COLO829 (cell line): ENCODE data around the gene GSTA3.
"Not testable (repeated sequence)": the region's sequence is repeated elsewhere in the genome, so short reads cannot be mapped to it uniquely, and the experiment has no call there.

Experiments
- DNase-seq: peaks from one replicate; pipeline ENCODE4 v3.0.0; 2012; ENCODE audit warnings: low spot score

GSTA3 gene

DNA sequence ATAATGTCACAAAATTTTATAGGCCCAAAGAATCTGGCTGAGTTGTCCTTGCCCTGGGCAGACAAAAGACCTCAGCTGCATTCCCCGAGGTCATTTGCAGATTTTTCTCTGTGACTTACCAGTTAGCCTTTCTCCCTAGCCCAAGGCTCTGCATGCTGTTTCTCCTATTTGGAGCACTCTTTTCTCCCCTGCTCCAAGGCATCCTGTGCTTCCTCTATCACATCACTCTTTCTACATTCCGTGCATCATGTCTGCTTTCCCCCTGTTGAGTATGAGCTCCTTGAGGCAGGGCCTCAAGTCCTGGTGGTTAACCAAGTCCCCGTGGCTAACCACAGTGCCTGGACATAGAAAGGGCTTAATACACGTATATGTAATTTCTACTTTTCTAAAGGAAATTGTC lies 593 bp upstream of the GSTA3 start:
- DNase-seq = no peak

DNA sequence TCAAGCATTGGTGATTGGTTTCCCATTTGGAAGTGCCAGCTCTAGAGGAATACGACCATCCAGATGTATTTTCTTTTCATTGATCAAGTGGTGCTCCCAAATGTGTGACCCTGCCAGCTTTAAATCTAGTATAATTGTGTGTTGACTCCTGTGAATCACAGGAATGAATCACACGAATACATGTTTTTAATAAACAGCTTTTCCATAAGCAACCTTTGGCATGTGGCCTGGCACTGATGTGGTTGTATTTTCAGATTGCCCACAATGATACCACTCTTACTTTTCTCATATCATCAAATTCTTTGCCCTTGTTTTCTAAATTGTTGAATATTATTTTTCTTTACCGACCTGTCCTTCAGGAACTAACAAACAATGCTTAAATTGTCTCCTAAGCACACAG lies 367 bp downstream of the GSTA3 start:
- no peak for DNase-seq

DNA sequence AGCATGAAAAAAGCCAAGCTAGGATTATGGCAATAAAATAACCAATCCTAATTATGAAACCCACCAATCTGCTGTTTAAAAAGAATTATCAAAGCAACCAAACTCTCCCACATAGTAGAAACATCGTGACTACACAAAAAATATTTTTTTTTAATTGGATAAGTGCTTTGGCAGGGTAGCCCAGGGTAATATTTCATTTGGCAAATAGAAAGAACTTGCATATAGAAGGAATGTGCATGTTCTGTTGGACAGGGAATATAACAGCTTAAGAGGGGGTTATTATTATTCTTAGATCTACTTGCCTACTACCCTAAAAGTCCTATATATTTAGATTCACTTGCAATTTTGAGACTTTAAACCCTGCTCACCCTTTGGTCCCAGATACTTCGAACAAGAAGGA lies 972 bp downstream of the GSTA3 start:
- no peak for DNase-seq

DNA sequence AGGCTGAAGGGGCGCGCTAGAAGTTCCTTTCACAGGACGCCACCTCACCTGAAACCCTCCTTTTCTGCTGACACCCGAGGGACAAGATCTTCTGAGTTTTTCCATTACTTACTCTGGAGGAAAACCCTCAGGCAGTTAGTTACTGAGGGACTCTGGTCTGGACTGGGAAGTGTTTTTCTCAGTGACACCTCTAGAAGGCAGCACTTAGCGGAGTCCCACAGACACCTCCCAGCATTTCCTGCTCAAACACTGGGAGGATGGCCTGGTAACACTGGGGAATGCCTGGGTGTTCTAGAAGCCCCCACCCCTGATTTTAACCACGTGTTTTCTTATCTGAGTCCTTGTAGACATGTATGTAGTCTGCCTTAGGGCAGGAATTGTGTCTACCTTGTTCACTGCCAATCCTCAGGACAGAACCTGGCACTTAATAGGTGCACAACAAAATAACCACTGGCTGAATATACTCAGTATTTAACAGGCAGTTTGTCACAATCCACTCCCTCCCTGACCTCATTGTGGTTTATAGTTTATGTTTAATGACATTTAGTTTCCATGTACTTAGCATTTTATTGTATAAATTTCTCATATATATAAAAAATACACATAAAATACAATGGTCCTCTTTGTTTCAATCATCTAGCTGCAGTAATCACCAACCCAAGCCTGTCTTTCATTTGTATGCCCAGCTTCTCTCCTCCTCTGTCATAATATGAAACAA lies 4.8 kb downstream of the GSTA3 start:
- DNase-seq = peak; percentile 80

DNA sequence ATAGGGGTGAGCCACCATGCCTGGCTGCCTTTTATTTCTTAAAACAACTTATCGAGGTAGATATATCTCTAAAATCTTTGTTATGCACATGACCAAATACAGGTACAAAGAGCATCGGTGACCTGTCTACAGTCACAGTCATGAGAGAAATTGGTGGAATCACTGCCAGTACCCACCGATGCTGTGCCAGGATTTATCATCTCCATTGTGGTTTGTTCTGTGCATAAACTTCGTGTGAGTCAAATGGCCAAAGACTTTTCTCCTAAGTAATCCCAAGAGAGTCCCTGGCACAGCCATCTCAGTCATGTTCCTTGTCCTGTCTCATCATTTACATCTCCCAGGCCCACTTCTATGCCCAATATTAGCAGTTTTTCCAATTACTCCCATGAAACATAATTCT lies 9.0 kb downstream of the GSTA3 start:
- DNase-seq = no peak

DNA sequence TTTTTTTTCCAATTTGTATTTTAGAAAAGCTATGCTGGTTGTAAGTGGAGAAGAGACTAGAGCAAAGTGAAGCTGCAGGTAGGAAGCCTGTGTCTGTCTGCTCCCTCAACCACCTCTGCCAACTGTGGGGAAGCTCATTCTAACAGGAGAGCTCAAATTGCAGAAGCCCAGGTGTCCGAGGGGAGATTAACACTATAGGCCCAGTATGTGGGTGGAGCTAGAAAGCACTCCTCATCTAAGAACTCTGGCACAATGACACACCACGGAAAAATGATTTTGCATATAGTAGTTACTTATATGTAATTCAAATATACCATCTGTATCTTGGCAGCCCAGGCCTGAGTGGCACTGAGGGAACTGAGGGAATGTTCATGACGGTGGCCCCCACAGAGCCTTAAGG lies 13.7 kb downstream of the GSTA3 start:
- DNase-seq = not testable (repeated sequence)

DNA sequence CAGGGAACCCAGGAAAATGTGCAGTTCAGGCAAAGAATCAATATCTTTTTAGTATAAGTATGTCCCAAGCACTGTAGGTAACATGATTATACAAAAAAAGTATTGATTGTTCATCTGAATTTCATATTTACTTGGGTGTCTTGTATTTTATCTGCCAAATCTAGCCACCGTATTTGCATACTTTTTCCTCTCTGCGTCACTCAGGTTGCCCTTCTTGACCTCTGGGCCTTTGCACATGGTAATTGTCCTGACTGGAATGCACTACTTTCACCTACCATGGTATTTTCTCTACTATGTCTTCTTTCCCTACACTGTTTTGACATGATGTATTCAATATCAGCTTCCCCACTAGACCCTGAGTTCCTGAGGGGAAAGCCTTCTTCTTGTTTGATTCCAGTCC lies 15.2 kb downstream of the GSTA3 start:
- no peak for DNase-seq

DNA sequence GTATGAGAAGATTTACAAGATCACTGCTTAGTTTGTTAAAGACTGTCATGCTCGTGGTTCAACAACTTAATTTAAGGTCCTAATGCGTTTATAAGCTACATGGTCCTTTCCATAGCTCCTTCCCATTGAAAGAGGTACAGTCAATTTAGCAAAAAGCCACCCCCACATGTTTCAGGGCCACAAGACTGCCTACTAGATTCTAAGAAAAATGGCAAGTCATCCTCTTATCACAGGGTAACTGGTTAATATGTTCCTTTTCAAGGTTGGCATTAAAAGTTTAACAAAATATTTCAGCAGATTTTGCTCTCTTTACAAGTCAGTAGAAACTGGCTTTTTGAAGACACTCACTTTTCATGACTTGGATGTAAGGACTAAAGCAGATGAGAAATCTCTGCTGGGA lies 15.7 kb downstream of the GSTA3 start:
- DNase-seq = no peak

DNA sequence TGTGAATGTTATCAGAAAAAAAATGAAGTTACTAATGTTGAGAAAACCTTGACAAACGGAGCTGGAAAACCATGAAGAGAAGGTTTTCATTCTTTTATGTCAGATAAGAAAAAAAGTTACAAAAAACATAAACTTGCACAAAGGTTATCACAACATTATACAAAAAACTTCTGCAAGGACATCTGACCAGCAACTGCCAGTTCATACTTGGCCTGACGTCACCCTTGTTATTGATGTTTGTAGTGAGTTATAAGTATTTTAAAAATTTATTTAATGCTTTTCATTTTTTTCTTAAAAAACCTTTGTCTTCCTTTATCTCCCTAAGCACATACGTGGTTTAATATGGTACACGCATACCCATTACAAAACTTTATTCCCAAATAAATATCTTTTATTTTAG lies 16.3 kb downstream of the GSTA3 start:
- no peak for DNase-seq

DNA sequence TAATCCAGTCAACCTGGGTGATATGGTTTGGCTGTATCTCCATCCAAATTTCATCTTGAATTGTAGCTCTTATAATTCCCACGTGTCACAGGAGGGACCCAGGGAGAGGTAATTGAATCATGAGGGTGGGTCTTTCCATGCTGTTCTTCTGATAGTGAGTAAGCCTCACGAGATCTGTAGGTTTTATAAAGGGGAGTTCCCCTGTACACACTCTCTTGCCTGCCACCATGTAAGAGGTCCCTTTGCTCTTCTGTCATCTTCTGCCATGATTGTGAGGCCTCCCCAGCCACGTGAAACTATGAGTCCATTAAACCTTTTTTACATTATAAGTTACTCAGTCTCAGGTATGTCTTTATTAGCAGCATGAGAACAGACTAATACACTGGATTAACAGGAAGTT lies 19.5 kb downstream of the GSTA3 start:
- DNase-seq = no peak

DNA sequence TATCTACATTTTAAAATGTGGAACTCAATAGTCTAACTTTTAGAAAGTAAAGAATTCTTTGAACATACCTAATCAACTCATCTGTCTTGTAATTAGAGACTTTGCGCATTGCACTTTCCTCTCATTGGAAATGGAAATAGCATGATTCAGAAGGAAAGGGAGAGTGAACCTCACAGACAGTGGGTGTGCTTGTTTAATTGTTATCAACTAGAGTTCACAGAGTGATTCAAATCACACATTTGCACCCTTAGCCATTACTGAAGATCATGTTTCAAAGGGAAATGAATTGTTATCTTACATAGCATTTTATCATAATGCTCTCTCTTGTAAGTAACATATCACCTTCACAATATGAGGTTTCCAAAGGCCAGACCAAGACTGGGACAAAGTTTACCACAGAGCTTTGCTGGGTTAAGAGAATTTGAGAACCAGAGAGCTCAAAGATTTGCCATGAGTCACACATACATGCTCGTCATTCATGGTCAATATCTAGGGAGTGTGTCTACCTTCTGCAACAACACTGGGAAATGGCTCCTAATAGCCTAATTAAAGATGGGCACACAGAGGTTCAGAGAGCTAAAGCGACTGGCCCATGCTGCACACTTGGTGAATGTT lies 21.5 kb downstream of the GSTA3 start:
- DNase-seq = no peak

DNA sequence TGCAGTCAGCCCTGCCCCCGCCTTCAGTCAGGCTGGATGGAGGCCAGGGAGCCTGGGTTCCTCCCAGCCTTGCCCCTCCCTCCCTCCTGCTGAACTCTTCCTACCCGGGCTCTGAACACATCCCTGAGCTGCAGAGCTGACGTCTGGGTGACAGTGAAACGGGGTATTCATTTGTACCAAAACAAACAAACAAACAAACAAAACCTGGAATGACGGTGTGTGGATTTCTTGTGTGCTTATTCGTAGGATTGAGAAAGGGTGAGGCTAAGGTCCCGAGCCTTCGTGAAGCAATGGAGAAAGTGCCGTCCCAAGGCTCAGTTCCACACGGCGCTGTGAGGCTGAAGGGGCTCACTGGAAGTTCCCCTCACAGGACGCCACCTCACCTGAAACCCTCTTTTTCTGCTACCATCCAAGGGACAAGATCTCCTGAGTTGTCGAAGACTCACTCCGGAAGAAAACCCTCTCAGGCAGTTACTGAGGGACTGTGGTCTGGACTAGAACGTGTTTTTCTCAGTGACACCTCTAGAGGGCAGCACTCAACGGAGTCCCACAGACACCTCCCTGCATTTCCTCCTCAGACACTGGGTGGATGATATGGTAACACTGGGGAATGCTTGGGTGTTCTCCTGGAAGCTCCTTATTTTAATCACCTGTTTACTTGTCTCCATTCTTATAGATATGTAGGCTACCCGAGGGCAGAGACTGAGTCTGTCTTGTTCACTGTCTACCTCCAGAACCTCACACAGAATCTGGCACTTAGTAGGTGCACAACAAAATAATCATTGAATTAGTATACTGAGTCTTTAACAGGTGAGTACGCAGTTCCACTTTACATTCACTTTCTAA lies 27.3 kb downstream of the GSTA3 start:
- peak; percentile 89 for DNase-seq

DNA sequence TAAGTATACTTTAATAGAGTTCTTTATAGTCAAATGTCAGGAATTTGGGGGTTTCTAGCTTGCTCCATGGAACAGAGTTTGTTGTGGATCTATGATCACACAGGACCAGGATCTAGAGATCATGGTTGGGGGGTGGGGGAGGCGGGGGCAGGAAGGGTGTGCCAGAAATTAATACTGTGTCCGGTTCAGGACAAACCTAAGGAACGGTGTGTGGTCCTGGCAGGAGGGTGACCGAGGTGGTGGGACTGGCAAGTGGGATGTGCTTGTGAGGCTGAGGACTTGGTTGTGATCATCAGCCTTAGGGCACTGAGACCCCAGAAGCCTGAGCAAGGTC lies 27.9 kb downstream of the GSTA3 start:
- DNase-seq = no peak

DNA sequence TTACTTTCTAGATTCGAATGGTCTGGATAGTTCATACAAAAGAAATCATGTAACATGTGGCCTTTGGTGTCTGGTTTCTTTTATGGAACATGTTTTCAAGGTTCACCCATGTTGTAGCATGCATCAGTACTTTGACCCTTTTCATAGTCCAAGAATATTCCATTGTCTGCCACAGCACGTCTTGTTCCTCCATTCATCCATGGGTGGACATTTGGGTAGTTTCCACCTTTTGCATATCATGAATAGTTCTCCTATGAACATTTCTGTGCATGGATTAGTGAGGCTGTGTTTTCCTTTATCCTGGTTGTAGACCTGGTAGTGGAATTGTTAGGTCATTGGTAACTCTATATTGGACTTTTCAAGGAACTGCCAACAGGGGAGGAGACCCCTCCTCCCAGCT lies 31.7 kb downstream of the GSTA3 start:
- no peak for DNase-seq

DNA sequence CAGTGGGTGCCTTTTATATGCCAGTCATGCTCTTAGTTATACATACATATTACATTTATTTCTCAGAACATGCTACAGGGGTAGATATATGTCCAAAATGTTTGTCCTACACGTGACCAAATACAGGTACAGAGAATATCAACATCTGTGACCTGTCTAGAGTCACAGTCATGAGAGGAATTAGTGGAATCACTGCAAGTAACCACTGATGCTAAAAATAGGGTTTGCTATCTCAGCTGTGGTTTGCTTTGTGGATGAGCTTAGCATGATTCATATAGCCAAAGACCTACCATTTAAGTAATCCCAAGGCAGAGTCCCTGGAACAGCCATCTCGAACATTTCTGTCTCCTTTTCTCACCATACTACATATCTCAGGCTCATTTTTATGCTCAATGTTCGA lies 32.3 kb downstream of the GSTA3 start:
- peak; percentile 35 for DNase-seq

DNA sequence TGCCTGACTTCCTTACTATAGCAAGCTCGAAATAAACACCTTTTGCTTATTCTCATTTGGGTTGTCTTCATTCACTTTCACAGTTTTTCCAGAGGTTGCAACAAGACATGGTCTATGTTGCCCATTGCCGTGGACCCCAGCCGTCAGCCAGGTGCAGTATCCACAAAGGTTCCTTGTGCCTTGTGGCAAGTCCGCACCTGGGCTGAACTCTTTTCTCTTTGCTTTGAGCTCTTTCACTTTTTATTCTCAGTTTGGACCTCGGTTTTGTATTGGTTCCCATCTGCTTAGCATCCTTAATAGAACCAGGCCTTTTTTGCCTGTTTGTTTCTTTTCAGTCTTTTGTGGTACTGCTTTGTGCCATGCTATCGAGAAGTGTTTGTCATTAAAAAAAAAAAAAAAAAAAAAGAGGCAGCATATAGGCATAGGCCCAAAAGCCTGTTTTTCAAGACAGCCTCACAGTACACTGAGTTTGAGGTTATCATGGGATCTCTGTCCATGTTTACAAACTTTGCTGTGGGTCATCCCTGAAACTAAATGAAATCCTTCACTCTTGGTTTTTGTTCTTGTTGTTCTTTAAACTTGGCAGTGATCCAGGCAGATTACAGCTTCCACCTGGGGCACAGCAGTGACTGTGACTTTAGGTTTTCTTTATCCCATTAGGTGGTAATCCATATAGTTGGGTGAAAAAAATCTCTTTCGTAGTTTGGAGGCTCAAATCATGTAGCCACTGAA lies 33.3 kb downstream of the GSTA3 start:
- DNase-seq = no peak

DNA sequence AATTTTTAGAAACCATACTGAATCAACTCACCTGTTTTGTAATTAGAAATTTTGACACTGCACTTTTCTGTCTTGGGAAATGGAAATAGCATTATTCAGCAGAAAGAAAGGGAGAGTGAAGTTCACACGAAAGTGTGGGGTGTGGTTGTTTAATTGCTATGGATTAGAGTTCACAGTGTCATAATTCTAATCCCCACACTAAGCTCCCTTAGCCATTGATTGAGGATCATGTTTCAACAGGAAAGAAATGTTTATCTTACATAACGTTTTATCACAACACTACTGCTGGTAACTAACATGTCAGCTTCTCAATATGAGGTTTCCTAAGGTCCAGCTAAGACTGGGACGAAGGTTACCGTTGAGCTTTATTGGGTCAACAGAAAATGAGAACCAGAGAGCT lies 37.5 kb downstream of the GSTA3 start:
- no peak for DNase-seq

DNA sequence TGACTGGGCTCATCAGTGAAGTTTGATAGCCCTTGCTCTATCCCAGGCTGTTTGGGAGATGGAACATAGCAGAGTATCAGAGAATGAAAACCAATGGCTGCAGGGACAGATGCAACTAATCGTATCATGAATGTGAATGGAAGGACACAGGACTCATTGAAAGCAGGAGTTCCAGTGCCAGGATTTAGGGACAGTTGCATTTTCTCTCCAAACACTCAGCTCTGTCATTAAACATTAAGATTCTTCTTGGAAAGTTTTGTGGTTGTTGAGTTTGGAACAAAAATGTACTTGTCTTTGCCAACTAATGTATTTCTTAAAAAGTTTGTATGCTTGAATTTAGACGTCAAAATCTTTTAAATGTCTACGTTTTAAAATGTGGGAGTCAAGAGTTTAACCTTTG lies 37.9 kb downstream of the GSTA3 start:
- no peak for DNase-seq

DNA sequence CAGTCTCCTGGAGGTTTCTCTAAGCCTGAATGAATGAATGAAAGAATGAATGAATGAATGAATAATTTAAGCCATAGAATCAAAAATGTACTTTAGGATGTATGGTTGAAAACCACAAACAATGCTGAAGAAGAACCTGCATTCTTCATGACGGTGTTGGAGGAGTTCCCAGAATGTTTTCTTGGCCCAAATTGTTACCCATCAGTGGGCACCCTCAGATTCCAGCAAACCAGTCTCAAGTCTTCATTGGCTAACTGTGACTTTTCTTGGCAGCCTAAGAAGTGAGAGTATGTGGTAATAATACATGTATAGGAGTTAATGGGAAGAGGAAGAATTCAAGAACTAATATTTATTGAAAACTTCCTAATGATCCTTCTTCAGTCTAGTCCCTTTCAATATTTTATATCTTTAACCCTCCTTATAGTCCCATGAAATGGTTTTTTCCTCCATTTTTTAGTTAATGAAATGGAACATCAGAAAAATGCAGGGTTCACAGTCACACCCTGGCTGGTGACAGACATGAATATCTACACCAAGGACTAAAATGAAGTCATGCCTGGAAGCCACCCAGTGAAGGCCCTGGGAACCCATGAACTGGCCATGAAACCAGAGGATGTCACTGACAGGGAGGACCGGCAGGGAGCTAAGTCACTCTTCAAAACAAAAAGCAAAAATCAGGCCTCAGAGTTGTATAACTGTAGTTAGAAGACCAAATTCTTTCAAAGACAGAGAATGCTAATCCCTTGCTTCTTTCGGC lies 39.0 kb downstream of the GSTA3 start:
- DNase-seq = not testable (repeated sequence)

DNA sequence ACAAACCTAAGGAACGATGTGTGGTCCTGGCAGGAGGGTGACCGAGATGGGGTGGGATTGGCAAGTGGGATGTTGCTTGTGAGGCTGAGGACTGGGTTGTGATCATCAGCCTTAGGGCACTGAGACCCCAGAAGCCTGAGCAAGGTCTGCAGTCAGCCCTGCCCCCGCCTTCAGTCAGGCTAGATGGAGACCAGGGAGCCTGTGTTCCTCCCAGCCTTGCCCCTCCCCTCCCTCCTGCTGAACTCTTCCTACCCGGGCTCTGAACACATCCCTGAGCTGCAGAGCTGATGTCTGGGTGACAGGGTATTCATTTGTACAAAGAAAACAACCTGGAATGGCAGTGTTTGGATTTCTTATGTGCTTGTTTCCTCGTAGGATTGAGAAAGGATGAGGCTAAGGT lies 40.6 kb downstream of the GSTA3 start:
- DNase-seq = not testable (repeated sequence)

DNA sequence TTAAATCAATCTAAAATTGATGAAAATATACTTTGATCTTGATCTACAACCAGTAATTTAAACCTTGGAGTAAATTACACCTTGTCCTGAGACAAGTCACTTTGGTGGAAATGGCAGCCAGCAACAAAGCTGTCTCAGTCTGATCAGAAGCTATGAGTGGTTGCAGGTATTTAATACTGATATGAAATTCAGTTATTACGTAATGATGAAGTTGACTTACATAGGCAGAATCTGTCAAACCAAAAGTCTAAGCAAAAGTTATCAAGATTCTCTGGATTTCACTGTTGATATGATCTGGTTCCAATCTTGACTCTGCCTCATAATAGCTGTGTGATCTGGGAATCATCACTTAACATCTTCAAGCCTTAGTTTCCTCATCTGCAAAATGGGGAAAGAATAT lies 41.3 kb downstream of the GSTA3 start:
- DNase-seq = no peak

DNA sequence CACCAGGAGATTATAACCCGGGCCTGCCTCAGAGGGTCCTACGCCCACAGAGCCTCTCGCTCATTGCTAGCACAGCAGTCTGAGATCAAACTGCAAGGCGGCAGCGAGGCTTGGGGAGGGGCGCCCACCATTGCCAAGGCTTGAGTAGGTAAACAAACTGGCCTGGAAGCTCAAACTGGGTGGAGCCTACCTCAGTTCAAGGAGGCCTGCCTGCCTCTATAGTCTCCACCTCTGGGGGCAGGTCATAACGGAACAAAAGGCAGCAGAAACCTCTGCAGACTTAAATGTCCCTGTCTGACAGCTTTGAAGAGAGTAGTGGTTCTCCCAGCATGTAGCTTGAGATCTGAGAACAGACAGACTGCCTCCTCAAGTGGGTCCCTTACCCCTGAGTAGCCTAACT lies 48.3 kb downstream of the GSTA3 start:
- DNase-seq = not testable (repeated sequence)
